ENCODE results near the gene PPP2CA. TPM values are rescaled to one million over a fixed set of nuclear protein-coding genes. Genes with fewer than 3 reads are reported as not detected.

Gene PPP2CA
- total RNA-seq, 4 donors from 2014 or later, result 42.8 to 227 (median 149) TPM

DNA sequence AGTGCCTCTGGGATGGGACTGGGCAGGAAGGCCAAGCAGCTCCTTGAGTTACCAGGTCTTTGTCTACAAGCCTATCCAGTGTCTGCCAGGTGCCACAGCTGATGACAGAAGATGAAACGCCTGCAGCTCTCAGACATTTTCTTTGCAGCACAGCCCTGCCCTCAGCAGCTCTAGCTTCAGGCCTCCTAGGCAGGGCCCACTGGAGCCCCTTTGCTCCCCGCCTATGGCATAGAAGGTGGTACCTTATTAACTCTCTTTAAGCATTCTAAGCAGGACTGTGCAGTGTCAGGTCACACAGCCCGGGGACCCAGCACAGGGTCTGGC is 47.8 kb downstream of the PPP2CA start:
- no peaks in the 10 kb centered on the region for H3K9me3 ChIP-seq
- H3K4me1 ChIP-seq, result peaks cover 0 to 38% (median 22%) of the 10 kb centered on the region in 4 donors
- peak overlapping the region; percentile 97 to 100 (median 100) for H3K27ac ChIP-seq
- no peak for DNase-seq (ENCODE audit: low spot score in 2 of 2)
- H3K36me3 ChIP-seq, result peaks cover 0 to 5% (median 0%) of the 10 kb centered on the region in 3 donors
- TF ChIP-seq POLR2A (IDR thresholded peaks at IDR 0.05) (no peak), EP300 (IDR thresholded peaks at IDR 0.05) (no peak)
- TF ChIP-seq, protein P1, sequence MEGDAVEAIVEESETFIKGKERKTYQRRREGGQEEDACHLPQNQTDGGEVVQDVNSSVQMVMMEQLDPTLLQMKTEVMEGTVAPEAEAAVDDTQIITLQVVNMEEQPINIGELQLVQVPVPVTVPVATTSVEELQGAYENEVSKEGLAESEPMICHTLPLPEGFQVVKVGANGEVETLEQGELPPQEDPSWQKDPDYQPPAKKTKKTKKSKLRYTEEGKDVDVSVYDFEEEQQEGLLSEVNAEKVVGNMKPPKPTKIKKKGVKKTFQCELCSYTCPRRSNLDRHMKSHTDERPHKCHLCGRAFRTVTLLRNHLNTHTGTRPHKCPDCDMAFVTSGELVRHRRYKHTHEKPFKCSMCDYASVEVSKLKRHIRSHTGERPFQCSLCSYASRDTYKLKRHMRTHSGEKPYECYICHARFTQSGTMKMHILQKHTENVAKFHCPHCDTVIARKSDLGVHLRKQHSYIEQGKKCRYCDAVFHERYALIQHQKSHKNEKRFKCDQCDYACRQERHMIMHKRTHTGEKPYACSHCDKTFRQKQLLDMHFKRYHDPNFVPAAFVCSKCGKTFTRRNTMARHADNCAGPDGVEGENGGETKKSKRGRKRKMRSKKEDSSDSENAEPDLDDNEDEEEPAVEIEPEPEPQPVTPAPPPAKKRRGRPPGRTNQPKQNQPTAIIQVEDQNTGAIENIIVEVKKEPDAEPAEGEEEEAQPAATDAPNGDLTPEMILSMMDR (IDR thresholded peaks at IDR 0.05), result no peak
- H3K27me3 ChIP-seq, result no peaks in the 10 kb centered on the region
- 76 to 88% methylated on average over 3 of the region's 3 CpGs for WGBS, 2 donors
- peak overlapping the region in 1 of 4 donors; percentile 81 for H3K4me3 ChIP-seq

DNA sequence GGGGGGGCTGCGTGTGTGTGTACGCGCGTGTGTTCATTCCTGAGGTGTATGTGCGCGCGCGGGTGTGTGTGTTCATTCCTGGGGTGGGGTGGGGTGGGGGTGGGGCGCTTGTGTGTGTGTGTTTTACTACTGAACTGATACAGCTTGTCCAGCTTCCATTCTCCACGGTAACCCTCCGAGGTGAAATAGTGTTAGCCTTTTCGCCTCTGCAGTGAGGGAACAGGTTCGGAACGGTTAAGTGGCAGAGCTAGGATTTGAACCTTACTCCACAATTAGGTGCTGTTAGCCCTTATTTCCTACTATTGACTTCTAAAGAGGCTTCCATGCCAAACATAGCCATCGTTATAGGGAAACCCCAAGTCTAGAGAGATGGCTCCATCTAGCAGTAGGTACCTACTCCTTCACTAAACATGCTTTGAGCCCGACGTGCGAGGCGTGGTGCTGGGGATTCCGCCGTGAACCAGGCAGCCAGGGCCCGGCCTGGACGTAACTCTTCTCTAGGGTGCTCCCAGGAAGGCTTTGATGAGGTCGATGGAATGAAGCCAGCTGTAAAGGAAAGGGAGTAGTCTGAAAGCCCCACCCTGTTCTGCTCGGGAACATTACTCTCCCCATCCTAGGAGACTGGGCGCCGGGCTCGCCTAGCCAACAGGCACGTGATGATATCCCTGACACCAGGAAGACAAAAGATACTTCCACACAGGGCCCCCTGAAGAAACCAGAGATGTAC is 48.3 kb downstream of the PPP2CA start:
- DNase-seq (ENCODE audit: low spot score in 2 of 2), result peak; percentile 34 to 43
- H3K4me1 ChIP-seq, result peaks cover 0 to 43% (median 22%) of the 10 kb centered on the region in 4 donors
- H3K9me3 ChIP-seq, result no peaks in the 10 kb centered on the region
- WGBS, 2 donors, result 17 to 24% methylated on average over 24 to 29 of the region's 29 CpGs
- H3K27ac ChIP-seq, result peak overlapping the region; percentile 97 to 100 (median 100)
- H3K27me3 ChIP-seq, result no peaks in the 10 kb centered on the region
- peaks cover 0 to 10% (median 0%) of the 10 kb centered on the region in 3 donors for H3K36me3 ChIP-seq
- H3K4me3 ChIP-seq, result peak overlapping the region; percentile 78 to 93 (median 86)
- TF ChIP-seq POLR2A (IDR thresholded peaks at IDR 0.05) (peak in 1 of 2 donors; percentile 29), EP300 (IDR thresholded peaks at IDR 0.05) (no peak)

DNA sequence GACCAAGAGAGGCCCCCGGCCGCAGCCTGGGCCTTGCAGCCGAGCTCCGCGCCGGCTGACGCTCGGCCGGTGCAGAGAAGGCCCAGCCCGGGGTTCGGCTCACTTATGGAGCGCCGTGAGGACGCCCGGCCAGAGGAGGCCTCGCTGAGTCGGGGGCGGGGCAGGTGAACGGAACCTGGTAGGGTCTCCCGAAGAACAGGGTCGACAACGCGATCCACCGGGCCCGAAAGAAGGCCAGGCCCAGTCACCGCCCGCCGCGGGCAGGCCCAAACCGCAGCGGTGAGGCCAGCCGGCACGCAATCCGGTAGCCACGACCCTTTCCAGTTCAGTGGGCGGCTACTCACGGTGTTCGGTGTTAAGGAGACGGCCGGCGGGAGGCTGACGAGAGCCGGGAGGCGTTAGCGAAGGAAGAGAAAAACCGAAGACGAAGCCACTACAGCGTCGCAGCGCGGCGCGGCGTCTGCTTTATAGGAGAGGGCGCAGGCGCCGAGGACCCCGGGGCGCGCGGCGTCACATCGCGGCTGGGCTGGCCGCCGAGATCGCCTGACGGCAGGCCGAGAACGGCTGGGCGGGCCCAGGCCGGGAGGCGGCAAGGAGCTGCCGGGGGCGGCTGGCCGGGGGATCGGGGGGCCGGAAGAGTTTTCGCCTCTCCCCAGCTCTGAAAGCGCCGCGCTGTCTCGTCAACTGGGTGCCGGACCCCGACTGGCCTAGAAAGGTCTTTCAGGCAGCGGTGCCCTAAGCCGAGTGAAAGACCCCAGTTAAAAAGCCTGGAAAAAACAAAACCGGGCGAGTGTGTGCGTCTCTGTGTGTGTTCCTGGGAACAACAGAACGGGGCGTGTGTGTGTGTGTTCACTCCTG is 49.1 kb downstream of the PPP2CA start, which contains the start of gene SKP1:
Gene SKP1 (minus strand): TSS at position 440 of the 858 bp plus-strand sequence. CDS start 2,928 bp downstream, outside the sequence.
- Histone ChIP-seq H3K4me1 (peaks cover 0 to 51% (median 24%) of the 10 kb centered on the region in 4 donors), H3K4me3 (peak within 1 kb of the TSS; percentile 78 to 93 (median 86))
- WGBS, 2 donors, result 1% methylated on average over 61 to 62 of the region's 92 CpGs

DNA sequence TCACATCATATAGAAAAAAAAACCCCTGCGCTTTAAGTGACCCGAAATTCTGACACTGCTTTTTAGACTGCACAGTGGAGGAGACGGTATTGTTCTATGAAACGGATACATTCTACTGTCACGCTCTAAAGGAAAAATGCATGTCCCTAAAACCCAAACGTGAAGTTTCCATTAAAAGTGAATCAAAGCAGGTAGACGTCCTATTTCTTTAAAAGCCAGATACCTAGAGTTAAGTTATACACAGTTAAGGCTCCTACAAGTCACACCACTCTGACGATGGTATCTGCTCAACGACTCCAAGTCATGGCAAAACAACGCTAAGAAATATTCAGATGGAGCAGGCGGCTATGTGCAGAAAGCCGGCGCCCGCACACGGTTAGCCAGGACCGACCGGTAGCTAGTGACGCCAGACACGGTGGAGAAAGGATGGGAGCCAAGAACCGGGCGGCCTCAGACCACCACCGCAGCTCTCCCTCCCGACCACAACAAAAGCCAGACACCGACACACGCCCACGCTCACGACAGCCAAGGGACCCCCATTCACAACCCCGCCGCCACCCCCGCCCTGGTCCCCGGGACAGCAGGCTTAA is 49.9 kb downstream of the PPP2CA start:
- TF ChIP-seq, protein P1 (IDR thresholded peaks at IDR 0.05), result no peak
- TF ChIP-seq POLR2A (IDR thresholded peaks at IDR 0.05) (no peak), EP300 (IDR thresholded peaks at IDR 0.05) (no peak)
- peak in 1 of 2 donors; percentile 8 for DNase-seq (ENCODE audit: low spot score in 2 of 2)
- Histone ChIP-seq H3K36me3 (peaks cover 0 to 25% (median 0%) of the 10 kb centered on the region in 3 donors), H3K27ac (peak overlapping the region; percentile 97 to 100 (median 100)), H3K27me3 (no peaks in the 10 kb centered on the region), H3K4me3 (peak overlapping the region; percentile 78 to 93 (median 86)), H3K4me1 (peaks cover 0 to 58% (median 24%) of the 10 kb centered on the region in 4 donors), H3K9me3 (no peaks in the 10 kb centered on the region)
- 0 to 2% methylated on average over 27 to 30 of the region's 31 CpGs for WGBS, 2 donors

More for the DNA sequence above, 49.1 kb downstream of the PPP2CA start, which contains the start of gene SKP1:
- Histone ChIP-seq H3K9me3 (no peaks in the 10 kb centered on the region), H3K27me3 (no peaks in the 10 kb centered on the region), H3K27ac (peak within 1 kb of the TSS; percentile 97 to 100 (median 100)), H3K36me3 (peaks cover 0 to 18% (median 0%) of the 10 kb centered on the region in 3 donors)
- peak; percentile 62 to 67 for DNase-seq (ENCODE audit: low spot score in 2 of 2)
- TF ChIP-seq, protein P1 (IDR thresholded peaks at IDR 0.05), result peak in 2 of 5 experiments; percentile 38 to 44
- TF ChIP-seq POLR2A (IDR thresholded peaks at IDR 0.05) (peak; percentile 94 to 96), EP300 (IDR thresholded peaks at IDR 0.05) (peak in 1 of 2 donors; percentile 99)

Data from tibial nerve (tissue), 4 donors.